HG02938 (cell line): ENCODE data around the gene CHRNA5.
"Not testable (repeated sequence)": the region's sequence is repeated elsewhere in the genome, so short reads cannot be mapped to it uniquely, and the experiment has no call there.

Experiments
- ATAC-seq: cut with Tn5 transposase; IDR thresholded peaks from one replicate; pipeline ENCODE4 v1.9.1; 2021; ENCODE audit warnings: mild to moderate bottlenecking, moderate library complexity; ENCODE audit not compliant: unreplicated experiment

The CHRNA5 gene

DNA sequence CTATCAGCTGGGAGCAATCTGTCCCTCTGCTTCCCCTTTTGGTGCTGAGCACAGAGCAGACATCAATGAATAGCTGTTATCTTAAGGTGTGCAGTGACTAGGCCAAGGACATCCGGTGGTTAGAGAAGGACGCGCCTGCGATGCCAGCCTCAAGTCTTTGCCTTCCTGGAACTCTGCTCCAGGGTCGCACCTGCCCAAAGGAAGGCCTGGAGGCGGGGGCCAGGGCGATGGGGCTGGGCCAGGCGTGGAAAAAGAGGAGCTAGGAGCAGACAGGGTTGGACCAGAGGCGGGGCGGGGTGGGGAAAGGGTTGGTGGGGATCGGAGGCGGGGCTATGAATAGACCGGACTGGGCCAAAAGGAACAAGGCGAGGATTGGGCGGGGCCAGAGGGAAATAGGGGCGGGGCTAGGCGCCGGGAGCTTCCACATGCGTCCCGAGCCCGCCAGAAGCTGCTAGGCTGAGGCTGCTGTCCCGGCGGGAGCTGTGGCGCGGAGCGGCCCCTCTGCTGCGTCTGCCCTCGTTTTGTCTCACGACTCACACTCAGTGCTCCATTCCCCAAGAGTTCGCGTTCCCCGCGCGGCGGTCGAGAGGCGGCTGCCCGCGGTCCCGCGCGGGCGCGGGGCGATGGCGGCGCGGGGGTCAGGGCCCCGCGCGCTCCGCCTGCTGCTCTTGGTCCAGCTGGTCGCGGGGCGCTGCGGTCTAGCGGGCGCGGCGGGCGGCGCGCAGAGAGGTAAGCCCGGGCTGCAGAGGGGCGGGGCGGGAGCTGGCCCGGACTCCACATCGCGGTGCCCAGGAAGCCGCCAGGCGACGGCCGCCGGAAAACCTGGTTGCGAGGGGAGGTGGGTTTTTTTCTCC lies at the start of gene CHRNA5:
Gene CHRNA5 (plus strand): TSS at position 424 of the 854 bp plus-strand sequence. CDS start 200 bp downstream, at position 624.
- ATAC-seq = peak; percentile 70

DNA sequence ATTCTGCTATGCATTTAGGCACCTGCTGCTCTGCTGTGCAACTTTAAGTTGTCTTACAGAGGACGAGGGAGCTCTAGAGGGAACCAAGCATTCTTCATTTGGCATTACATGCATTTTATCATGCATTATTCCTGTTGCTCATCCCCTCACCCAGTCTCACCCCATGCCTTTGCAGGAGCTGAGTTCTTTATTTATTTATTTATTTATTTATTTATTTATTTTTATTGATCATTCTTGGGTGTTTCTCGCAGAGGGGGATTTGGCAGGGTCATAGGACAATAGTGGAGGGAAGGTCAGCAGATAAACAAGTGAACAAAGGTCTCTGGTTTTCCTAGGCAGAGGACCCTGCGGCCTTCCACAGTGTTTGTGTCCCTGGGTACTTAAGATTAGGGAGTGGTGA lies 45.3 kb upstream of the CHRNA5 start:
- ATAC-seq = not testable (repeated sequence)

DNA sequence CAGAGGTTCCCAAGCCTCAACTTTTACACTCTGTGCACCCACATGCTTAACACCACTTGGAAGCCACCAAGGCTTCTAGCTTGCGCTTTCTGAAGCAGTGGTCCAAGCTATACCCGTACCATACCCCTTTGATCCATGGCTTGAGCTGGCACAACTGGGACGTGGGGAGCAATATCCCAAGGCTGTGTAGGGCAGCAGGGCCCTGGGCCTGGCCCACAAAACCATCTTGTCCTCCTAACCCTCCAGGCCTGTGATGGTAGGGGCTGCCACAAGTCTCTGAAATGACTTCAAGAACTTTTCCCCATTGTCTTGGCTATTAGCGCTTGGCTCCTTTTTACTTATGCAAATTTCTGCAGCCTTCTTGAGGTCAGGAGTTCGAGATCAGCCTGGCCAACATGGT lies 41.1 kb upstream of the CHRNA5 start:
- no peak for ATAC-seq

DNA sequence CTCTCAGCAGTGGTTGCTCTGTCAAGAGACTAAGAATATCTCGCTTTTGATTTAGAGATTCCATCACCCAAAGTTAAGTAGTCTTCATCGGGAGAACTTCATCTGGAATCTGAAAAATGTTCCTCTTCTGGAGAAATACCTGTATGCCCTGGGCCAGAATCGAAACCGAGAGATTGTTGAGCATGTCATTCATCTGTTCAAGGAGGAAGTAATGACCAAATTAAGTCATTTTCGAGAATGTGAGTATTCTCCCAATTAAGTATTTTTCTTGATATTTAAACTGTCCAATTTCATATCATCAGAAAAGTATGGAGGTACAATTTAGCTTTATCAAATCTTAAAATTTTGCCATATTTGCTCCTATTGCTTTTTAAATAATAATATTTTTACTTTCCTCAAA lies 38.0 kb upstream of the CHRNA5 start:
- ATAC-seq = no peak

DNA sequence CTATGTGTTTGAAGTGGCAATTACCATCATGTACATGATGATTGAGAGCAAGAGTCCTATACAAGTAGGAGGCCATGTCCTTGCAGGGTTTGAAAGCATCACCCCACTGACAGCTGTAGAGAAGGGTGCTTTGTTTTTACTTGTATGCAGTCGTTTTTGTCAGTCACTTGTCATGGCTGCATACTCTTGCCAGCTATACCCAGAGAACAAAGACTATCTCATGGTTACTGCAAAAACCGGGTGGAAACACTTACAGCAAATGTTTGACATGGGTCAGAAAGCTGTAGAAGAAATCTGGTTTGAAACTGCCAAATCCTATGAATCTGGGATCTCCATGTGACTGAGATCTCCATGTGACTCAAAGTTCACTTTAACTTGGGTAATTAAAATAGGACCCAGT lies 32.0 kb upstream of the CHRNA5 start:
- ATAC-seq = no peak

DNA sequence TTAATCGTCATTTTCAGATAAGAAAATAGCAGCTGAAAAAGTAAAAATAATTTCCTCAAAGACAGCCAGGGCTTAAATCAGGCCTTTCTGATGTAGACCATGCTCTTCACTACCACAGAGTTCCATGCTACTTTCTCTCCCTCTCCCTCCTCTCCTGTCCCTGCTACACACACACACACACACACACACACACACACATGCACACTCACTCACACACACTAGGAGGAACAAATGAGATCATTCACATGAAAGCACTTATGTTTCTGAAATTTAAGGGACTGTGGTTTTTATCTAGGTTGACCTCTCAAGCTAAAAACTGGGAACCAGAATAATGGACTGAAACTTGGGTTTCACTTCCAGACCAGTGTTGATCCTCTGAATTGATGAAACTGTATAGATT lies 29.2 kb upstream of the CHRNA5 start:
- no peak for ATAC-seq

DNA sequence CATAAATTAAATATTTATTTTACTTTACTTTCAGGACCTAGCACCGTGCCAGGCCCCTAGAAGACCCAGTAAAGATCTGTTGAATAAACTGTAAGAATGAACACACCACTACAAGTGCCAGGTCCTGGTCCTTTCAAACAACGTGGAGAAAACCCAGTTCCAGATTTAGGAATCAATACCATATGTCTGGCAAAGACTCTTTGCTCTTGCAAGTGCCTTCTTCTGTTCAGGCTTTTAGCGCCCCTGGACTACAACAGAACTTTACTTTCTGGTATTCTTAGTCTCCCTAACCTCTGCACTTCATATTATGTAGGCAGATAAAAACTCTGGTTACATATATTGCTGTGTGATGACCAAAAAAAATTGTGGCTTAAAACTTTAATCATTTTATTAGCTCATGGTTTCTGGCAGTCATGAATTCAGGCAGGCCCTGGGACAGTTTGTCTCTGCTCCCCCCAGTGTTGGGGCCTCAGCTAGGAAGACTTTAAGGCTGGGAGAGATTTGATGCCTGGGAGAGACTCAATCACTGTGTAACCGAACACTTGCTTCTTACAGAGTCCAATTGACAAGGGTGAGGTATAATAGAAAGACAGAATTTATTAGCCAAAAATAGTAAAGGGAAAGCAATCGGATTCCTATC lies 27.9 kb upstream of the CHRNA5 start:
- ATAC-seq = no peak

DNA sequence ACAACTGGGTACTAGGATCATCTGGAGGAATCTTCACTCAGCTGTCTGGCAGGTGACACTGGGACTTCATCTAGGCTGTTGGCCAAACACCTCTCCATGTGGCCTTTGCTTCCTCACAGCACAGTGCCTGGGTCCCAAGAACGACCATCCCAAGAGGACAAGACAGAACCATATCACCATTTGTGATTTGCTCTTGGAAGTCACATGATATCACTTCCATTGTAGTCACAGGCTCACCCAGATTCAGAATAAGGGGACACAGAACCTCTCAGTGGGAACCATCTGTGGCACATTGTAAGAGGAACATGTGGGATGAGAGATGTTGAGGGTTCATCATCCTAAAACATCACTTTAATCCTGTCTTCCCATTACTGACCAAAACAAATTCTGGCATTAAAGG lies 27.0 kb upstream of the CHRNA5 start:
- ATAC-seq = no peak

DNA sequence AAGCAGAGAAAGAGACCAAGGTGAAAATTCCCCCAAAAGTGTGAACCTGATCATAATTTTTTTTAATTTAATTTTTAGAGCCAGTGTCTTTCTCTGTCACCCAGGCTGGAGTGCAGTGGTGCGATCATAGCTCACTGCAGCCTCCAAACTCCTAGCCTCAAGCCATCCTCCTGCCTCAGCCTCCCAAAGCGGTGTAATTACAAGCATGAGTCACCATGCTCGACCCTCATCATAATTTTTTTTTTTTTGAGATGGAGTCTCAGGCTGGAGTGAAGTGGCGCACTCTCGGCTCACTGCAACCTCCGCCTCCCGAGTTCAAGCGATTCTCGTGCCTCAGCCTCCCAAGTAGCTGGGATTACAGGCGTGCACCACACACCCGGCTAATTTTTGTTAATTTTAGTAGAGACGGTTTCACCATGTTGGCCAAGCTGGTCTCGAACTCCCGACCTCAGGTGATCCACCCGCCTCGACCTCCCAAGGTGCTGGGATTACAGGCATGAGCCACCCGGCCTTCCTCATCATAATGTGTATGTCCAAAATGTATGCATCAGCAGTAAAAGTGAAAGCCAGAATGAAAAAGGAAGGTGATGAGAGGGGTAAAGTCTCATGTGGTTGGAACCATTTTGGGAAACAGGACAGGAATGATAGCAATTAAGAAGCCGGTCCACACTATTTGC lies 25.7 kb upstream of the CHRNA5 start:
- not testable (repeated sequence) for ATAC-seq

DNA sequence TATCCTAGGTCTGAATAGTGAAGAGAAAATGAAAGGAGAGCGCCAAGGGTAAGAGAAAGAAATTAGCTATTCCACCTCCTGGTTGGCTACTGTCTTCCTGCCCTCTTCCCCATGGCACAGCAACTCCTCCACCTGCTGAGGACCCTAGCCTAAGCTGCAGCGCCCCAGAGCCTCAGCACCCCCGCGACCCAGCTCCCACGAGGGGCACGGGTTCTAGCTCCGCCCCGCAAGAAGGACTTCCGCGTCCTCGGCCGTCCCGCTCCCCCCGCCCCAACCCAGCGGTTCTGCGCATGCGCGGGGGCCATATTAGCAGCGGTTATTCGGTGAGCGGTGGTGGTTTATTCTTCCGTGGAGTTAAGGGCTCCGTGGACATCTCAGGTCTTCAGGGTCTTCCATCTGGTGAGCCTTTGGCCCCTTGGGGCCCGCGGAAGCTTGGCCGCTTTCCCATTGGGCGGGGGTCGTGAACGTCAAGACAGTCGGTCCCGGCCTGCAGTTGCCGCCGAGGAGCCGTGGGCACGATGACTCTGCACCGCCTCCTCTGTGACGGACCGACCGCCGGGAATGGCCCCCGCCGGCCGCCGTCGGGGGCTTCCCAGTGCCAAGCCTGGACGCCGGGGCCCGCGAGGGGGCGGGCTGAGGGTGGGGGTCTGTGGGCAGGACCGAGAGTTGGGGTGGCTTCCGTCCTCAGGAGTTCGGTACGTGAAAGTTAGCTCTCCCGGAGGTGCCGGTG lies 25.0 kb upstream of the CHRNA5 start, which contains the start of gene PSMA4:
Gene PSMA4 (plus strand): TSS at position 304 of the 730 bp plus-strand sequence. CDS start 1,484 bp downstream, outside the sequence.
- peak; percentile 73 for ATAC-seq

DNA sequence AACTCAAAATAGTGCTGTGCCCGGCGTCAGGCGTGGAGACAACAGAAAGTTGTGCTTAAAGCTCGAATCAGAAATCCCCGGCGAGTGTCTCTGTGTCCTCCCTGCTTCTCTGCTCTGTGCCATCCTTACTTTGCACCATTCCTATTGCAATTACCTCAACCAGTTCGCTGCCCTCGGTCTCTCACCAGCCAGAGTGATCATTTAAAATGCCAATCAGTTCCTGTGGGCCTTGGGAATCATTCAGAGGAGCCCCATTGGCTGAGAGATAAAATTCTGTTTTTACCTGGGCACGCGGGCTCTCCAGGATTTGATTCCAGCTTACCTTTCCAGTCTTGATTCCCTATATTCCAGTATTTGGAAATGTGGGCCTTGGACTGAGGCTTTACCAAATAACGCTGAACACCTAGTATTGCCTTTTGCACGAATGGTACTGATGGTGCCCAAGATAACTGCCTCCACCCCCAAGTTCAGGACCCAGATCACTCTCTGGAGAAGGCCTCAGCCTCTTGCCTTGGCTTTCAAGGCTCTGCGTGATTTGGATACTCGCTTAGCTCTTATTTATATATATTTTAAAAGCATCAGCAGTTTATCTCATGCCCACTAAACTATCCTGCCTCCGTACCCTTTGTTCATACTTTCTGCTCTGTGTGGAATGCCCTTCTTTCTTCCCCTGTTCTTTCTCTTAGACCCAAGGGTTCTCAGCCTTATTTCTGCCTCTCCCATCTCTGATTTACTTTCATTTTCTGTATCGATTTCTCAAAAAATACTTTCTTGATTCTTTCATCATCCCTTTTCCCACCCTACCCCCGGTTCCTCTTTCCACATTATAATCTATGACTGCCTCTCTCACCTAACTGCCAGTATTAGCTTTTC lies 24.2 kb upstream of the CHRNA5 start:
- no peak for ATAC-seq

DNA sequence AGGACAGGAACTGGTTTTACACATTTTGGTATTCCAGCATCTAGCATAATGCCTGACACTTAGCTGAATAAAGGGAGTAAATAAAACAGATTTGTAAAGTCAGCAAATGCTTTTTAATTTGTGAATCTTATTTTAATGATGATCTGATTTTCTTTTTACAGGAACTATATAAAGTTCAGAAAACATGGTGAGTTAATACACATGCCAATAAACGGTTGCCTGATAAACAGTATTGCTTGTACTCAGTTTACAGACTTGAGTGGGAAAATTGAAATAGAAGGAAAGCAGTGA lies 23.6 kb upstream of the CHRNA5 start:
- no peak for ATAC-seq

DNA sequence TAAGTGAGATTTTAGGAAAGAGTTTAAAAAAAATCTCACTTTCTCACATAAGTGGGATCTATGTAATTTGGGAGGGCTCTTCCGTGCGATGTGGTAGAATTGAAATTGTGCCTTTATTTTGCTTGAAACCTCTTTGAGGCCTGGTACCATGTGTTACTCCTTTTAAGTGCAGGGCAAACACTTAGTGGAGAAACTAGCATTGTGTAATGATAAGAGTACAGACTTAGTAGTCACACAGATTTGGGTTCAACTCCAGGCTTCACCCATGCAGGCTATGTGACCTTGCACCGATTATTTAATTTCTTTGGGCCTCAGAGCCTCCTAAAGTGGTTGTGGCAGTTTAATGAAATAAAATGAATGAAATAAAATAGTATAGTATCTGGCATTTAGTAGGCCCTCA lies 22.7 kb upstream of the CHRNA5 start:
- ATAC-seq = no peak

DNA sequence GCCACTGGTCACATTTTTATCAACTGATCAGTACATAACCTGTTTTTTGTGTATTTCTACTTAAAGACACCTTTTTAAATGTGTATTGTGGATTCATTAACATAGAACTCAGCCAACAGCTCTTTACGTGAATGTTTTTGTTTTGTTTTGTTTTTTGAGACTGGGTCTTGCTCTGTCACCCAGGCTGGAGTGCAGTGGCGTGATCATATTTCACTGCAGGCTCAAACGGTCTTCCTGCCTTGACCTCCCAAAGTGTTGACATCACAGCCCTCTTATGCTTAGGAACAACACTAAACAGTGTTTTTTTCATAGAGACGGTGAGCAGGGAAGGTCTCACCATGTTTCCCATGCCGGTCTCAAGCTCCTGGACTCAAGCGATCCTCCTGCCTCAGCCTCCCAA lies 15.1 kb upstream of the CHRNA5 start:
- no peak for ATAC-seq

DNA sequence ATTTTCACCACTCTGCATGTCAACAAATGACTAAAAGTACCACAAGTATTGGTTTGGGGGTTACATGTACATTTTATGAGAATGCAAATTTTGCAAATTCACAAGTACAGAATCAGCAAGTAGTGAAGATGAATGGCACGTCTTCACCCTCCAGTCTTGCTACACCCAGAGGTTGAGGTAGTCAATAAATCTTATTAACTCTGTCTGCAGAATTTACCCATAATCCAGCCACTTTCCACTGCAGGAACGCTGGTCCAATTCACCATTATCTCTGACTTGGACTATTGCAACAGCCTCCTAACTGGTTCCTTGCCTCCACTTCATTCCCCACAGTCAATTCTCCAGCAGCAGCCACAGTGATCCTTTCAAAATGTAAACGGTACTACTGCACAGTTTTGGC lies 14.5 kb upstream of the CHRNA5 start:
- ATAC-seq = no peak

DNA sequence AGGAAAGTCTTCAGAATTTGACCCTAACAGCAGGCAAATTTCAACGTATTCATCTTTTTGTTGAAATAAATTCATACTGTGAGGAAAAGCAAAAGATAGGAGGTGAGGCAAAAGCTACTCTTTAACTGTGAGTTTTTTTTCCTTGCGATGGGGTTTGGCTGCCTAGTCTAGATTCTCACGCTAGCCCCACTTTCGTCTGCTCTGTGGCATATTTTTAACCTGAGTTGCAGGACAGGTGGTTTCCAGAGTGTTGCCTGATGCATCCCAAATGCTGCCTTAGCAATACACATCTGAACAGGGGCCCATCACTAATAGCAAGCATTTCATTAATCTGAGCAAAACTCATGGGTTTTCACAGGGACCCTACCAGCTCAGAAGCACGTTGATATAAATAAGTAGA lies 13.4 kb upstream of the CHRNA5 start:
- no peak for ATAC-seq

DNA sequence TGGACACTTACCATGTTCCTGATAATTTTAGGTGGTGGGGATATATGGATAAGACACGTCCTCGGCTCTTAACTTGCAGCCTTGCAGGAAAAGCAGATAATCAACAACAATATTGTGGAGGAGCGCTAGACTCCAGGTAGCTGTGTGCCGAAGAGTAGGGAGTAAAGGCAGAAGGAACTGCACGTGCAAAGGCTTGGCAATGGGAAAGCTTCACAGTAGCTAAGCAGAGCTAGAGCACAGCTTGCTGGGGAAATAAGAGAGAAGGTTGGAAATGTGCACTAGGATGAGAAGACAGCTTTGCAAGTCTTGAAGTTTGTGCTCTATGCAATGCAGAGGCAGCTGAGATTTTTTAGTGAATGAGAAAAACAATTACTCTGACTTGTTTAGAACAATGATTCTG lies 12.7 kb upstream of the CHRNA5 start:
- no peak for ATAC-seq

DNA sequence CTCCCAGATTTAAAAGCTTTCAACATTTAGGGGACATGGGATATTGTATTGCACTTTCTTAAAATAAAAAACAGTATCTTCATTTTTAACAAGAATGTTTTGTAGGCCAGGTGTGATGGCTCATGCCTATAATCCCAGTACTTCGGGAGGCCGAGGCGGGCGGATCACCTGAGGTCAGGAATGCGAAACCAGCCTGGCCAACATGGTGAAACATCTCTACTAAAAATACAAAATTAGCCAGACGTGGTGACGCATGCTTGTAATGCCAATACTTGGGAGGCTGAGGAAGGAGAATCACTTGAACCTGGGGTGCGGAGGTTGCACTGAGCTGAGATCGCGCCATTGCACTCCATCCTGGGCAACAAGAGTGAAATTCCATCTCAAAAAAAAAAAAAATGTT lies 5.1 kb upstream of the CHRNA5 start:
- not testable (repeated sequence) for ATAC-seq

DNA sequence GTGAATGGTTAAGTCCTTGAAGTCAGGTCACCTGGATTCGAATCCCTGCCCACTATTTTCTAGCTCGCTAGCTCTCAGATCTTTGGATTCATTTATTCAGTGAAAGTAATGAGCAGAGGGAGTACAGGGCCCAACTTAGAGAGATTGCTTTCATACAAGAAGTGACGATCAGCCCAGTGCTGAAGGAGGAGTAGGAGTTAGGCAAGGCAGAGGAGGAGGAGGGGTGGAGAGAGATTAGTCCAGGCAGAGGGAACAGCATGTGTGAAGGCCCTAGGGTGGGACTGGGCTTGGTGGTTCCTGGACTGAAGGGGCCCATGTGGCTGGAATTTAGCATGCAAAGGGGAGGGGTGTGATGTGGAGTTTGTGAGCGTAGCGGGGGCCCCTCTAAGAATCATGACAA lies 3.8 kb upstream of the CHRNA5 start:
- no peak for ATAC-seq

DNA sequence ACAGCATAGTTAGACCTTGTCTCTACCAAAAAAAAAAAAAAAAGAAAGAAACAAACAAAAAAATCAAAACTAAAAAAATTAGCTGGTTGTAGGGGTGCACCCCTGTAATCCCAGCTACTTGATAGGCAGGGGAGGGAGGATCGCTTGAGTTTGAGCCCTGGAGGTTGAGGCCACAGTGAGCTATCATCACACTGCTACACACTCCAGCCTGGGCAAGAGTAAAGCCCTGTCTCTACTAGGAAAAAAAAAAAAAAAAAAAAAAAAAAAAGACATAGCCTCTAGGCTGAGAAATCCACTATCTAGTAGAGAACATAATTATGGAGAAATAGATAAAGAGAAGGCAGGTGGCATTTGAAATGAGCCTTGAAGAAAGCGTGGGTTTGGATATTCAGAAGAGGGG lies 2.2 kb upstream of the CHRNA5 start:
- ATAC-seq = no peak
